HG03039 (cell line): ENCODE results near the gene CCDC74B.
"Not testable (repeated sequence)": the region's sequence is repeated elsewhere in the genome, so short reads cannot be mapped to it uniquely, and the experiment has no call there.

Source experiments
- ATAC-seq: cut with Tn5 transposase; IDR thresholded peaks from one replicate; pipeline ENCODE4 v1.9.1; 2021; ENCODE audit warnings: mild to moderate bottlenecking, moderate library complexity; ENCODE audit not compliant: unreplicated experiment

The CCDC74B gene

DNA sequence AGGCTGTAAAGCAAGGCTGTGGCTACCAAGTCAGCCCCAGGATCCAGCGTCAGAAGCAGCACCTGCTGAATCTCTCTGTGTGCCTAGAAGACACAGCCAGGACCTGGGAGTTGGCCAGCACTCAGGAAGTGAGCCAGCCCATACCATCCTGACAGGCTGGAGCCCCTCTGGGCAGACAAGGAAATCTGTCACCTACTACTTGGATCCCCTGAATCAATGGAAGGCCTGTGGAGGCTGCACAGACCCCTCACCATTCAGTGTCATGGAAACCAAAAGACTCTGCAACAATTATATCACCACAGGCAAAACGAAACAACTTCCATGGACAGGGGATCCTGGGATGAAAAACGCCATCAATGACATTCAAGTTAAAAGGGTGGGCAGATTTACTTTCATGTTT is 21.7 kb upstream of the CCDC74B start:
- ATAC-seq, result not testable (repeated sequence)

DNA sequence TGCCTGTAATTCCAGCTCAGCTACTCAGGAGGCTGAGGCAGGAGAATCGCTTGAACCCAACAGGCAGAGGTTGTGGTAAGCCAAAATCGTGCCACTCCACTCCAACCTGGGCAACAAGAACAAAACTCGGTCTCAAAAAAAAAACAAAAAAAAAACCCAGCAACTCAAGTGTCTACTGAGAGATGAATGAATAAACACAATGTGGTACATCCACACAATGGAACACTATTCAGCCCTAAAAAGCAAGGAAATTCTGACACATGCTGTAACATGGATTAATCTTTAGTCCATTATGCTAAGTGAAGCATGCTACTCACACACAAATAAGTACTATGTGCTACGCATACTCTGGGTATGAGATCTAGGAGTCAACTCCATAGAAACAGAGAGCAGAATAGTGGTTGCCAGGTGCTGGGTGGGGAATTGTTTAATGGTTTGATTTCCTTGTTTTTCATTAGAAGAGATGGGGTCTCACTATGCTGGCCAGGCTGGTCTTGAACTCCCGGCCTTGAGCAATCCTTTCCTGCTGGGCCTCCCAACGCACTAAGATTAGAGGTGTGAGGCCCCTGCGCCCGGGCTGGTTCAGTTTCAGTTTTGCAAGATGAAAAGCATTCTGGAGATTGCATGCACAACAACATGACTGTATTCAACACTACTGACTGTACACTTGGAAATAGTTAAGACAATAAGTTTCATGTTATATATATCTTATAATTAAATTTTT is 20.5 kb upstream of the CCDC74B start:
- no peak for ATAC-seq

DNA sequence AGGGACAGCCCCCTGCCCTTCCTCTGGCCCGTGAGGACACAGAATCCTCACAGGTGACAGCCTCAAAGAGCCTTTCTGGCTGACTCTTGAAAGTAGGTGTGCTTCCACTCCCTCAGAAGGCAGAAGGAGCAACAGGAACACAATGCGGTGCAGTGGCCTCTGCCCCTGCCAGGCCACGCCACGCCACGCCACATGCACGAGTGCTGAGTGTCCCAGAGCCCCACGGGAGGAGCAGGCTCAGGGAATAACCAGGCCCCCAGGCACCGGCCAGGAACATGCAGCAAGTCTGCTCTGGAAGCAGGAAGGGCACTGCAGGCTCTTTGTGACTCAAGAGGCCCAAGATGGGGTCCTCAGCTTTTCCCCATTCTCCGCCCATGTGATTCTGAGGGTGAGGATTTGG is 18.1 kb upstream of the CCDC74B start:
- ATAC-seq, result no peak

DNA sequence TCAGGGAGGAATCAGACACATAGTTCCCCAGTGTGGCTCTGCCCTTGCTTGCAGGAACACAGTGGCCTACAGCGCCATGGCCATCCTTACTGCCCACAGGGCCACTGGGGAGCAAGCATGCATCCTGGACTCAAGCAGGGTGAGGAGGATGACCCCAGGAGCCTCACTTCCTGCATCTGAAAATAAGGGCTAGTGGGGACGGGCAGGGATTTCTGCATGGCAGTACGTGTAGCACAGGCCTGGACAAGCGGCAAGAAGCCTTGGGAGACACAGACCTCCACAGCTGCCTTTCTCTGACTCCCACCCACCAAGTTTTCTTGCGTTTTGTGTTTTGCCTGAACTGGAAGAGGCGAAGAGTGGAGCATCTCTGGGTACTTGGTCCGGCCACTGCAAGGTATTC is 17.6 kb upstream of the CCDC74B start:
- not testable (repeated sequence) for ATAC-seq

DNA sequence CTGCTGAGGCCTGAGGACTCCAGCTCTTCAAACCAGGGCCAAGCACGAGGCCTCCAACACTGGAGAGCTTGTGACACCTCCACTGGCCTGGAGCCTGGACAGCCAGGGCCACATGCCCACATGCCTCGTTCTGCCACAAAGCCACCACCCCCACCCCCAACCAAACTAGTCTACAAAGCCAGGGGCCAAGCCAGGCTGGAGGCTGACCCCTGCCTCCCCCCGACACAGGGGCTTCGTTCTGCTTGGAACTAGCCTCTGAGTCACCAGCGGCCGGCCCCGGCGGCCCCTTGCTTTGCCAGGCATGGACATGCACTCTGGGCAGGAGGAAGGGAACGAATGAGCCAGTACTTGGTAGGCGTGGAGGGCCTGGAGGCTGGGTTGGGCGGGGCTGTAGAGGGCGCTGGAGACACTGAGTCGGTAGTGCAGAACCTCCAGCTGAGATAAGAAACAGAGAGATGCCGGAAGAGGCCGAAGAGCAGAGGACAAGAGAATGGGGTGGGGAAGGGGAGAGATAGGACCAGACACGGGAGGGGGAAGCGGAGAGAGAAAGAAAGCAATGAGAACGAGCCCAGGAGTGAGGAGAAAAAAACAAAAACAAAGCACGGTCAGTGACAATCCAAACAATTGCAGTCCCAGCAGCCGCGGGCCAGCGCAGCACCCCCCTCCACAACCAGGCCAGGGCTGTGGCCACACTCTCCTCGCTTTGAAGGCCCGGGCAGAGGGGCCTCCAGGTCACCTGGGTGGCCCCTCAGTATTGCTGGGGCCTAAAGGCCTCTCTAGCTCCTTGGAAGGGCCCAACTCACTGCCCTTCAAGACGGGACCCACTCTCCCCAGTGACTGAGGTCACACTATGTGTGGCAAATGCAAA is 16.2 kb upstream of the CCDC74B start:
- ATAC-seq, result not testable (repeated sequence)

DNA sequence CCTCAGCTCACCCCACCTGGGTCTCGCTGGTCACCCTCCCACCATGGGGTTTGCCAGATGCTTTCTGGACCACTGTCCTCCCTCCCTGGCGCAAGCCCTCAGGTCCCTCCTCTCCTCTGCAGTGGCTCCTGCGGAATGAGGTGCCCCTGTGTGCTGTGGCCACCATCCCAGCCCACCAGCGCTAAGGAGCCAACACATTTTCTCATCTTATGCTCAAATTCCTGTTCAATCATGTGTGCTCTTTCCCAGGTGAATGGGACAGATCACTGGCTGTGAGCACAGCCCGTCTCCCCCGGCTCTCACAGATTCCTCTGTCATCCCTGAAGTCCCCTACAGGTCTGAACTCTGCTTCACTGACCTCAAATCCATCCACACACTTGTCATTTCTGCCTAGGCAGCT is 15.2 kb upstream of the CCDC74B start:
- ATAC-seq, result no peak

DNA sequence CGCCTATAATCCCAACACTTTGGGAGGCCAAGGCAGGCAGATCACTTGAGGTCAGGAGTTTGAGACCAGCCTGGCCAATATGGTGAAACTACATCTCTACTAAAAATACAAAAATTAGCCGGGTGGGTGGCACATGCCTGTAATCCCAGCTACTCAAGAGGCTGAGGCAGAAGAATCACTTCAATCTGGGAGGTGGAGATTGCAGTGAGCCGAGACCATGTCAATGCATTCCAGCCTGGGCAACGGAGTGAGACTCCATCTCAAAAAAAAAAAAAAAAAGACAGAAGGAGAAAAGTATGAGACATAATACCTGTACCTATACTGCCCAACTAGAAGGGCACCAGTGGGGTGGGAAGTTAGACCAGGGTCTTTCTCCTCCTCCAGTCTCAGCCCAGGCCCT is 14.5 kb upstream of the CCDC74B start:
- not testable (repeated sequence) for ATAC-seq

DNA sequence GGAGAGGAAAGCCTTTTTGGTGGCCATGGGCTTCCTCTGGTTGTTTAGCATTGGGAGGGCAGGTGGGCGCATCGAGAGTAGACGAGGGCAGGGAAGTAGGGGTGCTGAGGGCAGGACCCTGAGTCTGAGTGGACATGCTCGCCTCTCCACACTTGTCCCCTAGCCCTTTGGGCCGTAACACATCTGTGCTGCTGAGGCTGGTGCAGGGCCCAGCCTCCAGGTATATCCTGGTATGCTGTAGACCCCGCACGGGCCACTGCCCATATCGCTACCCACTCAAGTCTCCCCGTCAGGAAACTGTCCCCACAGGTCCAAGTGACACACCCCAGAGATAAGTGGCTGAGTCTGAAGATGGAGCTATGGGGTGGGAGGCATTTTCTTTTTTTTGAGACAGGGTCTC is 13.7 kb upstream of the CCDC74B start:
- ATAC-seq, result no peak

DNA sequence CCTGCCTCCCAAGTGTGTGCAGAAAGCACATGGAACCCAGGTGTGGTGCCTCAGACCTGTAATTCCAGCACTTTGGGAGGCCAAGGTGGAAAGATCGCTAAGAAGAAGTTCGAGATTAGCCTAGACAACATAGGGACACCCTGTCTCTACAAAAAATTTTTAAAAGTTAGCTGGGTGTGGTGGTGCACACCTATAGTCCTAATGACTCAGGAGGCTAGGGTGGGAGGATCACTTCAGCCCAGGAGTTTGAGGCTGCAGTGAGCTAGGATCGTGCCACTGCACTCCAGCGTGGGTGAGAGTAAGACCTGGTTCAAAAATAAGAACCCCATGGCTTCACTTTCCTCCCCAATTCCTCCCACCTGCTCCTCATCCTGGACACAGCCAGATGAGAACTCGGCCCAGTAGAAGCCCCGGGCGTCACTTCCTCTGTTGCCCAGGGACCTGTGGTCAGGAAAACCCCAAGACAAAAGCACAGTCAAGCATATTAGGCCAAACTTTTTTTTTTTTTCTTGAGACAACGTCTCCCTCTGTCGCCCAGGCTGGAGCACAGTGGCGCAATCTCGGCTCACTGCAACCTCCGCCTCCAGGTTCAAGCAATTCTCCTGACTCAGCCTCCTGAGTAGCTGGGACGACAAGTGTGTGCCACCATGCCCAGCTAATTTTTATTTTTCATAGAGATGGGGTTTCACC is 13.1 kb upstream of the CCDC74B start:
- ATAC-seq, result peak; percentile 74

DNA sequence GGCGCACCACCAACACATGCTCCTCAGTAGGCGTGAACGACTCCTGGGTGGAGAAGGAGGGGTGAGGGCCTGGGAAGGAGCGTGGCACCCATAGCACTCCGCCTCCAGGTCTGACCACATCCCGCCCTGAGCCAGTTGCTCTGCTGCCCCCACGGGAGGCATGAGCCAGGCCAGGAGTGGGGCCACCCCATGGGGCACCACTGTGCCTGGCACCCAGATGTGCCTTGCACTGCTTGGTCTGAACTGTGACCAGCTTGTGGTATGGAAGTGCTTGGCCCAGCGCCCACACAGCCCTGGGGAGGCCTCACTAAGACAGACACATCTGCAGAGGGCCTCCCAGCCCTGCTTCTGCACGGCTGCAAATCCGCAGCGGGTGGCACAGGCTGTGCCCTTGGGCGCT is 12.4 kb upstream of the CCDC74B start:
- ATAC-seq, result not testable (repeated sequence)

DNA sequence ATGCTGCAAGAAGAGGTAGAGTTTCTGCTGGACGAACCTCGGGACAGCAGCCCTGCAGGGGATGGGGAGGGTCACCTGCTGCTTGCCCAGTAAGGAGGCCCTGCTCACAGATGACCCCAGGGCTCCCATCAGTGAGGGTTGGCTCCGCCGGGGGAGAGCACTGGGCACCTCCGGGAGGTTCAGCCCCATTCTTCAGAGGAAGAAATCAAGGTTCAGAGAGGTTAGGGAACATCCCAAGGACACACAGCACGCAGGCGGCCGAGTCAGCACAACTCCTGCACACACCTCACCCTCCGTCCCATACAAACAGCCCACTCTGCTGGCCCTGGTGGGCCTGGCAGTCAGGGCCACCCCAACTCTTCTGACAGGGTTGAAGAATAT is 11.7 kb upstream of the CCDC74B start:
- ATAC-seq, result no peak

DNA sequence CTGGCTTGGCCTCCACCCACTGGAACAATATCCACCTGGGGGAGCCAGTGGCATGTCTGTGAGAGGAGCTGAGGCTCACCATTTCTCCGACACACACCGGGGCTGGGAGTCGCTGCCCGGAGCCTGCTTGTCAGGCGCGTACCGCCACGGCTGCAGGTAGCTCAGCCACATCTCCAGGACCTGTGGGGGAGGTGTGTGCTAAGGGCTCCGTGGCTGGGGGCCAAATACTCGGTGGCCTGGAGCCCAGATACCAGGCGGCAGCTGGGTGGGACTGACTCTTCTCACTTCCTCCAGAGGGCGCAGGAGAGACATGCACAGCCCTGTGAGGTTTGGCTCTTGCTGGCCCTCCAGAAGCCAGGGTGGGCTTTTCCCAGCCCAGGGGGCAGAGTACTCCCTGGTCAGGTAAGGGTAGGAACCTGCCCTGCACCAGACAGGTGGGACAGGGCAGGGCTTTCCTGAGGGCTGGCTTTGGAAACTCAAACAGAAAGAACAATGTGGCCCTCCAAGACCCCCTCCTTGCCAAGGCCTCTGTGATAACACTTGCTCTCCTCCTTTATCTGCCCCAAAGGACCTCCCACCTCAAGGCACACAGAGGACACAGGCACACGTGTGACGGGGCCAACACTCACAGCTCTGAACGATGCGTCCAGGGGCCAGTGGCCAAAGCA is 11.2 kb upstream of the CCDC74B start:
- not testable (repeated sequence) for ATAC-seq

DNA sequence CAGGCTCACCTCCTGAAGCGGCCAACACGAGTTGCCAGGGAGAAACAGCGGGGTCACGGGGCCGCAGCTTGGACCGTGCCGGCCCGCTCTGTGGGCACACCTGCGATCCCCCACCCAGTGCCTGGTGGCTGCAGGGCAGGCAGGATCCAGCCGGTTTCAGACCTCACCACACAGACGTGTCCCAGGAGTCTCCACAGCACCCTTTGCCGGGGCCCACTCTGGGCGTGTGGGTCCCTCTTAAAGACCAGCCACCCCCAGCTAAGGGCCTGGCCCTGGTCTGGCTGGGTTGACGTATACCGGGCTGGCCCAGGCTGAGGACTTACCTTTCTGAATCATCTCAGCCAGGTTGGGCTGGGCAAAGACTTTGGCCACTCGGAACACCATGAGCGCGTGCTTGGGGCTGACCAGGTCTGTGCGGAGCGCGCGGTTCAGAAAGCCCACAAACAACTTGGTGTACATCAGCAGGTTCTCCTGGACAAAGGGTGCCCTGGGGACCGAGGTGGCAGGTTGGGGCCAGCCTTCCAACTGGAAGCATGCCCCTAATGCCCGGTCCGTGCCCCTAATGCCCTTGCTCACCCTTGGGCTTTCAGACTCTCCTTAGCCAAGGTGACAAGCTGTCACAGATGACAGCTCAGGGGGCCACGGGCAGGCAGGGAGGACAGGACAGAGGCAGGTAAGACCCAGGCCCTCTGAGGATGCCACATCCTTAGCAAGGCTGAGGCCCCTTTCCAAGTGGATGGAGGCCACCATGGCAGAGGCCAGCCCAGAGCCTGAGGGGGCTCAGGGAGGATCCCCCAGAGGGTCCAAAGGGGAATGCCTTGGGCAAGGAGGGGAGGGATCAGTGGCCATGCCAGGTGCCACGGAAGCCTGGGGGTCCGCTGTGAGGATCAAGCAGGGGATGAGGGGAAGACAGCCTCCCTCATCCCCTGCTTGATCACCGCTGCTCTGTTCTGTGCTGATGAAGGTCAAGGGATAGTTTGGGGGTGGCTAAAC is 10.2 kb upstream of the CCDC74B start:
- no peak for ATAC-seq

DNA sequence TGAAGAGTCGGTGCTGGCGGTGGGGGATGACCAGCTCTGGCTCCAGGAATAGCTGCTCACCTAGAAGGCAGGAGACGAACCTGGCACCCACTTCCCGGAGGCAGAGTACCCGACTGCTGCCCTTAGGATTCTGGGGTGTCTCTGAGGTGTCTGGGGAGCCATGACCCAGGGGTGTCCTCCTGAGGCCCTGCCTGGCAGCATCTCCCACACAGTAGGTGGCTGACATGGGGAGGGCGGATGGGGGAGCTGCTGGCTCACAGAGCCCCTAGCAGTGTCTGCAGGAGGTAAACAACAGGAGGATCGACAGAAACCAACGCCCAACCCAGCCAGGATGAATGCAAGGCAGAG is 9.5 kb upstream of the CCDC74B start:
- not testable (repeated sequence) for ATAC-seq

DNA sequence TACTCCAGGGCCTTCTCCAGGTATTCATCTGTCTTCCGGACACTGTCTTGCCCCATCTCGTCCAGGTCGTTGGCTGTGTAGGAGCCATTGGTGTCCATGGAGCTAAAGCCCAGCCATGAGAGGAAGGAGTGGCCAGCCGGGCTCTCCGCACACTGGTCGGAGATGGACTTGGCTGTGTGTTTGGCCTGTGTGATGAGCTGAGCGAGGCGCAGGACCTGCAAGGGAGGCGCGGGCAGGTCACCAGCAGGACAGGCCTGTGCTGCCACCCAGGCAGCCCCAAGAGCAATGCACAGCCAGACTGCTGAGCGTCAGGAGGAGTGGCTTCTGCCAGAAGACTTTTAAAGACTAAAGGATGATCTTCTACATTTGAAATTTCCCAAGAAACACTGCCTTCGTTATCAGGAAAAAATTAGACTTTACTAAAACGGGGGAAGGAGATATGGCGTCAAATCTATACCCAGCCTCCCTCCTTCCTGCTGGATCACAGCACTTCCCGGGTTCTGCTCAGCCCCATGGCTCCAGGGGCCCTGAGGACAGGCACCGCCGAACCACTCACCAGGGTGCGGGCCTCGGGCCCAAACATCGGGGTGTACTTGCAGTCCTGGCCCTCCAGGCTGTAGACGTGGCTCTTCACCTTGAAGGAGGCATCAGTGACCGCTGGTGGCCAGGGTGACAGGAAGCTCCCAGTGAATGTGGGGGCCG is 9.0 kb upstream of the CCDC74B start:
- not testable (repeated sequence) for ATAC-seq

DNA sequence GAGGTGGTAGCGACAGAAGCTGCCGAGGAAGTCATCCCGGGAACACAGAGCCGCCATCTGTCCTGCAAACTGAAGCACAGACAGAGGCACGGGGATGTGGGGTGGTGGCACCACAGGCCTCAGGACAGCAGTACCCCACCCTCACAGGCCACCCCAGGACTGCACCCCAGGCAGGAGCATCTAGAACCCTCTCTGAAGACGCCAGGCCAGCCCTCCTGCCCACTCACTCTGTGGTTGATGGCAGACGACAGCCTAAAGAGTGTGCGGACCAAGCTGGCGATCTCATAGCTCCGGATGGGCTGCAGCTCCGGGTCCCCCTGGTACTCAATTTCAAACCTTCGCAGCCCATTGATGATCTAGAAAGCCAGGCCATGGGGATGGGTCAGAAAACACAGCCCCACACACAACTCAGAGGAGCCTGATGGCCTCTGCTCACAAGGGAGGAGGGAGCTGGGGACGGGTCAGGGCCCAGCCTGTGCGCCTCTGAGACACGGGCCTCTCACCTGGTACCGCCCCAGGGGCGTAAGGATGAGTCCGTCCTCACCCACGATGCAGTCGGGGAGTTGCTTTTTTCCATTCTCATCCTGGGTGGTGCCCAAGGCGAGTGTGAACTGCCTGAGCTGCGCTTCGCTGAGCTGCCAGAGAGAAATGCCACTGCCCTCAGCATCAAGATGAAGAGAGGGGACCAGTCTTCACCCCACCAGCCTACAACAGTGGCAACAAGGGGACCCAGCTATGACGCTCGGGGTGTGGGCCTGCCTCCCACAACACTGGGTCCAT is 8.1 kb upstream of the CCDC74B start:
- no peak for ATAC-seq

DNA sequence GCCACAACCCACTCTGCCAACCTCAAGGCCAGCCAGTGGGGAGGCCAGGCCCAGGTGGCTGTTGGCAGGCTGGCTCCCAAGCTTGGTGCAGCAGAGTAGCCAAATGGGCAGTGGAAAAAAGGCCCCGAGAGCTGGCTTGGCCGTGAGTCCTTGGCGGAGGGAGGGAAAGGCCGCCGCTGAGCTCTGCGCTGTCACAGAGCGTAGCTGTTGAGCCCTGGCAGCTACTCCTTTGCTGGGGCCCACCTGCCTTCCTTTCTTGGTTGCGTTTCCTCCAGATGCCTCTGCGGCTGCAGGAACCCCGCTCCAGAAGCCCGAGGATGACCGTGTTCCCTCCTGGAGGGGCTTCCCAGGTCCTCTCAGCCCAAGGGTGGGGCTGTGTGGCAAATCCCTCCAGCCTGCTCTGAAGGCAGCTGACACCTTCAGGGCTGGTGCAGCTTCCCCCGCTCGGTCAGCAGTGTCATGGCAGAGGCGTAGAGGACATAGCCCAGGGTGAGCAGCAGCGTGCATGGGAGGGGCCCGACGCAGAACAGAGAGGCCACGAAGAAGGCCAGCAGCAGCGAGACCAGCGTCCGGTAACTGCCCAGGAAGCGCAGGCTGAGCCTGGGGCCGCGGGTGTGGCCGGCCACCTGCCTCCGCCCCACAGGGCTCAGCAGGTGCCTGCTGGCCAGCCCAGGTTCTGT is 7.4 kb upstream of the CCDC74B start:
- not testable (repeated sequence) for ATAC-seq

DNA sequence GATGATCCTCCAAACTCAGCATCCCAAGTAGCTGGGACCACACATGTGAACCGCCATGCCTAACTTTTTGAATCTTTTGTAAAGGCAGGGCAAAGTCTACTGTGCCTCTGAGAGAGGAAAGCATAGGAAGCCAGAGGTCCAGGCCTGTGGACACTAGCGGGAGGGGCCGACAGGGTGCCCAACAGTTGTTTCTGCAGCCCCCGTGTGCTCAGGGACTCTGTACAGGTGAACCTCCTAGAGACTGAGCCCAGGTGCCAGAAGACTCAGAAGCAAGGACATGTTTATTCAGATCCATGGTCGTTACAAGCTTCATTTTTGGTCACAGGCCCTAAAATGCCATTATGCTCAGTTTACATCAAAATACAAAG is 6.2 kb upstream of the CCDC74B start:
- ATAC-seq, result not testable (repeated sequence)
